H1 (cell line): ENCODE data around the gene GPD1L. TPM values are rescaled to one million over a fixed set of nuclear protein-coding genes. Genes with fewer than 3 reads are reported as not detected.

Source experiments
- CEBPB ChIP-seq: IDR thresholded peaks from 2 replicates; pipeline ENCODE4 v1.6.1; 2012; ENCODE audit warnings: low read depth, low read length
- KDM1A ChIP-seq: fragments of 200-600, 300-600 bp; sonication (generic); IDR thresholded peaks from 2 replicates; pipeline ENCODE4 v1.7.1; 2016; ENCODE audit warnings: mild to moderate bottlenecking, low read length, borderline replicate concordance
- RFX5 ChIP-seq: IDR thresholded peaks from 2 replicates; pipeline ENCODE4 v1.6.1; 2011; ENCODE audit warnings: low read depth, low read length, improper control_type of control experiment, borderline replicate concordance
- RNF2 ChIP-seq: fragments of 200-900, 300-1000 bp; sonication (generic); IDR thresholded peaks from 2 replicates; pipeline ENCODE4 v1.7.1; 2016; ENCODE audit warnings: borderline replicate concordance, low read depth, mild to moderate bottlenecking, antibody characterized with exemption, low read length; ENCODE audit not compliant: poor library complexity, severe bottlenecking; ENCODE audit errors: missing control alignments
- polyA plus RNA-seq, 7 experiments: library from polyadenylated mRNA; depleted of rRNA in 3 of 7; stranded (reverse) in 5 of 7; unstranded in 2 of 7; fragments of >200 nt in 5 of 7; fragments of 200-250 nt in 2 of 7; gene quantifications; 1 replicate in 5 of 7; 2 replicates in 1 of 7; 4 replicates in 1 of 7; pipeline versions ENCODE4 v1.2.1 to v1.2.3, GENCODE V29; 2011 to 2013; ENCODE audit warnings: missing spikeins in 2 of 7, mixed read lengths in 2 of 7
- total RNA-seq: library from RNA; stranded (reverse); fragmentation: NEBNext Ultra II Directional; extraction: Animal tissue kit (Norgen Biotek cat#: 25700); gene quantifications from 2 replicates; pipeline ENCODE4 v1.2.1, GENCODE V29; 2021

The GPD1L gene
- total and polyA plus RNA-seq, 2 of the 8 experiments (the other 6 are each of a cell fraction or from before 2014, with no cell fraction given) = 2.4 to 8.4 TPM

- TF ChIP-seq CEBPB = no peak
- TF ChIP-seq RNF2 = no peak
- no peak for TF ChIP-seq KDM1A
- TF ChIP-seq RFX5 = no peak
Observed at GRCh38 chr3:32140943-32141342, 34.5 kb downstream of the GPD1L start (continued).
